GM23338 (cell line): ENCODE measurements around the gene METRNL. TPM values are rescaled to one million over a fixed set of nuclear protein-coding genes. Genes with fewer than 3 reads are reported as not detected.

Experiments used
- ATAC-seq: fragments of 200-7000 bp; cut with Tn5 transposase; 3 replicates; pipeline ENCODE4 v1.9.1; 2020
- DNase-seq: peaks from one replicate; pipeline ENCODE4 v3.0.0-alpha.2; 2015; ENCODE audit warnings: low spot score
- H2AFZ ChIP-seq: fragments of 200-600 bp; sonication (generic); 2 replicates; pipeline ENCODE4 v1.8.0; 2016; ENCODE audit warnings: antibody characterized with exemption, mild to moderate bottlenecking, moderate library complexity
- H3F3A ChIP-seq: fragments of 200-600 bp; sonication (generic); replicated peaks from 2 replicates; pipeline ENCODE4 v1.8.0; 2017; ENCODE audit warnings: antibody characterized with exemption, mixed run types, low read depth
- H3K27ac ChIP-seq: fragments of 200-600 bp; sonication (generic); 2 replicates; pipeline ENCODE4 v1.6.1; 2016; ENCODE audit warnings: low read depth
- H3K27me3 ChIP-seq: fragments of 200-600 bp; sonication (generic); 2 replicates; pipeline ENCODE4 v1.8.0; 2016; ENCODE audit warnings: mild to moderate bottlenecking, mixed run types, moderate library complexity; ENCODE audit not compliant: insufficient read depth
- H3K36me3 ChIP-seq: fragments of 200-600 bp; sonication (generic); 2 replicates; pipeline ENCODE4 v1.8.0; 2016; ENCODE audit warnings: mild to moderate bottlenecking; ENCODE audit not compliant: insufficient read depth
- H3K4me1 ChIP-seq: fragments of 200-600 bp; sonication (generic); 2 replicates; pipeline ENCODE4 v1.8.0; 2016; ENCODE audit warnings: mild to moderate bottlenecking, moderate library complexity; ENCODE audit not compliant: insufficient read depth
- H3K4me2 ChIP-seq: fragments of 200-600 bp; sonication (generic); 2 replicates; pipeline ENCODE4 v1.7.1; 2017; ENCODE audit warnings: mixed run types
- H3K4me3 ChIP-seq: fragments of 200-600 bp; sonication (generic); 2 replicates; pipeline ENCODE4 v1.6.1; 2016; ENCODE audit warnings: mixed run types
- H3K79me2 ChIP-seq: fragments of 200-600 bp; sonication (generic); replicated peaks from 2 replicates; pipeline ENCODE4 v1.8.0; 2017; ENCODE audit warnings: mild to moderate bottlenecking; ENCODE audit not compliant: insufficient read depth
- H3K9me2 ChIP-seq: fragments of 200-600 bp; sonication (generic); 2 replicates; pipeline ENCODE4 v1.8.0; 2017; ENCODE audit not compliant: insufficient read depth
- H4K20me1 ChIP-seq: fragments of 200-600 bp; sonication (generic); replicated peaks from 2 replicates; pipeline ENCODE4 v1.8.0; 2017; ENCODE audit warnings: mild to moderate bottlenecking; ENCODE audit not compliant: insufficient read depth
- H3K27ac Mint-ChIP-seq: 2 replicates; pipeline ENCODE4 v1.8.0; 2020; ENCODE audit warnings: inconsistent platforms, mild to moderate bottlenecking, moderate library complexity, mixed read lengths
- H3K27me3 Mint-ChIP-seq: 3 replicates; pipeline ENCODE4 v1.8.0; 2022; ENCODE audit warnings: low read depth, mild to moderate bottlenecking, moderate library complexity, mixed read lengths, inconsistent platforms; ENCODE audit not compliant: insufficient read depth, poor library complexity
- H3K36me3 Mint-ChIP-seq: 3 replicates; pipeline ENCODE4 v1.8.0; 2021; ENCODE audit warnings: low read depth, mild to moderate bottlenecking, inconsistent platforms, moderate library complexity, mixed read lengths
- H3K4me1 Mint-ChIP-seq: 3 replicates; pipeline ENCODE4 v1.8.0; 2020; ENCODE audit warnings: mild to moderate bottlenecking, inconsistent platforms, mixed read lengths
- H3K4me3 Mint-ChIP-seq: 3 replicates; pipeline ENCODE4 v1.8.0; 2021; ENCODE audit warnings: moderate library complexity, mild to moderate bottlenecking, inconsistent platforms, mixed read lengths
- H3K9me3 Mint-ChIP-seq: 3 replicates; pipeline ENCODE4 v1.8.0; 2020; ENCODE audit warnings: moderate library complexity, mild to moderate bottlenecking, inconsistent platforms, mixed read lengths
- CREB1 ChIP-seq: fragments of 250-450 bp; sonication (Bioruptor Pico); IDR thresholded peaks from 2 replicates; pipeline ENCODE4 v1.5.0; 2020; ENCODE audit warnings: low read depth, mild to moderate bottlenecking, moderate library complexity
- CTCF ChIP-seq, 2 experiments: fragments of 200-600 bp in 1 of 2; sonication (generic) in 1 of 2; conservative IDR thresholded peaks; 2 replicates each; pipeline versions ENCODE4 v1.5.1 to v1.6.1; 2016 to 2017; ENCODE audit warnings: antibody characterized with exemption in 2 of 2, low read depth in 2 of 2, mild to moderate bottlenecking in 2 of 2, moderate library complexity in 1 of 2
- ETS1 ChIP-seq: IDR thresholded peaks from 2 replicates; pipeline ENCODE4 v1.6.1; 2016; ENCODE audit warnings: antibody characterized with exemption
- EZH2 ChIP-seq: fragments of 200-600 bp; sonication (generic); IDR thresholded peaks from one replicate; pipeline ENCODE4 v1.8.0; 2017; ENCODE audit warnings: antibody characterized with exemption, mild to moderate bottlenecking, low read depth; ENCODE audit not compliant: unreplicated experiment
- EZH2phosphoT487 ChIP-seq: fragments of 200-600 bp; sonication (generic); IDR thresholded peaks from one replicate; pipeline ENCODE4 v1.8.1; 2018; ENCODE audit warnings: antibody characterized with exemption; ENCODE audit not compliant: unreplicated experiment
- JUNB ChIP-seq: IDR thresholded peaks from one replicate; pipeline ENCODE4 v1.6.1; 2016; ENCODE audit warnings: antibody characterized with exemption; ENCODE audit not compliant: unreplicated experiment
- NANOG ChIP-seq: IDR thresholded peaks from 2 replicates; pipeline ENCODE4 v1.6.1; 2016; ENCODE audit warnings: antibody characterized with exemption, borderline replicate concordance
- POLR2AphosphoS5 ChIP-seq: IDR thresholded peaks from 2 replicates; pipeline ENCODE4 v1.6.1; 2016; ENCODE audit warnings: antibody characterized with exemption, low read depth
- REST ChIP-seq: IDR thresholded peaks from one replicate; pipeline ENCODE4 v1.6.1; 2018; ENCODE audit warnings: antibody characterized with exemption; ENCODE audit not compliant: unreplicated experiment
- STAT1 ChIP-seq: IDR thresholded peaks from one replicate; pipeline ENCODE4 v1.6.1; 2016; ENCODE audit warnings: antibody characterized with exemption; ENCODE audit not compliant: unreplicated experiment
- ZNF114 ChIP-seq: fragments of 250-450 bp; sonication (Bioruptor Pico); IDR thresholded peaks from 2 replicates; pipeline ENCODE4 v1.5.0; 2020; ENCODE audit warnings: mild to moderate bottlenecking, moderate library complexity
- ZNF331 ChIP-seq: fragments of 250-450 bp; sonication (Bioruptor Pico); IDR thresholded peaks from 2 replicates; pipeline ENCODE4 v1.5.0; 2020; ENCODE audit warnings: low read depth, mild to moderate bottlenecking, moderate library complexity
- polyA plus RNA-seq: library from polyadenylated mRNA; unstranded; fragments of >200 nt; fragmentation: Nextera tagmentation; extraction: Ambion mirVana; gene quantifications from 2 replicates; pipeline ENCODE4 v1.2.1, GENCODE V29; 2016
- total RNA-seq: library from RNA; depleted of rRNA; stranded (reverse); fragments of >200 nt; shearing (Covaris generic); gene quantifications from 2 replicates; pipeline ENCODE4 v1.2.3, GENCODE V29; 2014

The METRNL gene
- total and polyA plus RNA-seq, 2 experiments from 2014 or later, result 12.2 to 20.2 TPM

GRCh38 chr17:83136156-83136555 is 56.7 kb downstream of the METRNL start (continued):
- TF ChIP-seq CTCF (conservative IDR thresholded peaks at IDR 0.05; ENCODE audit: low read depth in 2 of 2), result no peak

- DNase-seq (no peak), ATAC-seq (no peak)
- no peak overlapping the region for H3K27ac Mint-ChIP-seq
- H4K20me1 ChIP-seq, result no peaks in the 10 kb centered on the region
- H3K4me1 Mint-ChIP-seq, result peaks cover 3% of the 10 kb centered on the region
- H3K27me3 ChIP-seq, result no peaks in the 10 kb centered on the region
- H3K9me3 Mint-ChIP-seq, result peaks cover 4% of the 10 kb centered on the region; the same call in 2 of the 3 replicates
- no peaks in the 10 kb centered on the region for H3K4me1 ChIP-seq
- no peaks in the 10 kb centered on the region for H3F3A ChIP-seq
- no peaks in the 10 kb centered on the region for H3K36me3 Mint-ChIP-seq
- no peak overlapping the region; the same call in 1 of the 2 replicates for H2AFZ ChIP-seq
- TF ChIP-seq ZNF114 (CRISPR knock-in tag) (no peak), CTCF (conservative IDR thresholded peaks at IDR 0.05; ENCODE audit: low read depth in 2 of 2) (no peak)
- H3K4me3 ChIP-seq, result no peak overlapping the region
- H3K9me2 ChIP-seq, result no peaks in the 10 kb centered on the region
- no peak overlapping the region for H3K4me3 Mint-ChIP-seq
- H3K27ac ChIP-seq, result no peak overlapping the region
- no peaks in the 10 kb centered on the region for H3K36me3 ChIP-seq
- H3K4me2 ChIP-seq, result no peak overlapping the region
- no peaks in the 10 kb centered on the region for H3K79me2 ChIP-seq
- H3K27me3 Mint-ChIP-seq, result peaks cover 7% of the 10 kb centered on the region
Observed at GRCh38 chr17:83136931-83137330, 57.5 kb downstream of the METRNL start.

- H3K36me3 ChIP-seq, result no peaks in the 10 kb centered on the region
- H3K4me1 ChIP-seq, result no peaks in the 10 kb centered on the region
- H3K4me1 Mint-ChIP-seq, result peaks cover 3% of the 10 kb centered on the region
- ATAC-seq (no peak), DNase-seq (no peak)
- H3K4me2 ChIP-seq, result no peak overlapping the region
- H3K27ac ChIP-seq, result no peak overlapping the region
- no peak overlapping the region for H2AFZ ChIP-seq
- no peak overlapping the region for H3K4me3 ChIP-seq
- H3K36me3 Mint-ChIP-seq, result no peaks in the 10 kb centered on the region
- no peak for TF ChIP-seq ZNF114 (CRISPR knock-in tag)
- TF ChIP-seq REST, result no peak
- no peak for TF ChIP-seq NANOG
- no peak for TF ChIP-seq EZH2
- TF ChIP-seq ETS1, result no peak
- TF ChIP-seq POLR2AphosphoS5, result no peak
- no peak for TF ChIP-seq STAT1
- no peak for TF ChIP-seq CTCF (conservative IDR thresholded peaks at IDR 0.05; ENCODE audit: low read depth in 2 of 2)
- TF ChIP-seq JUNB, result no peak
- TF ChIP-seq ZNF331 (CRISPR knock-in tag), result no peak
- TF ChIP-seq CREB1, result no peak
- TF ChIP-seq EZH2phosphoT487, result no peak
- no peaks in the 10 kb centered on the region for H4K20me1 ChIP-seq
- no peak overlapping the region for H3K4me3 Mint-ChIP-seq
- no peaks in the 10 kb centered on the region for H3K79me2 ChIP-seq
- no peak overlapping the region; the same call in 1 of the 2 replicates for H3K27ac Mint-ChIP-seq
- H3K27me3 ChIP-seq, result no peaks in the 10 kb centered on the region
- H3K9me3 Mint-ChIP-seq, result peaks cover 9% of the 10 kb centered on the region
- no peaks in the 10 kb centered on the region for H3F3A ChIP-seq
- H3K9me2 ChIP-seq, result no peaks in the 10 kb centered on the region
- H3K27me3 Mint-ChIP-seq, result peaks cover 8% of the 10 kb centered on the region
Observed at GRCh38 chr17:83137523-83137922, 58.1 kb downstream of the METRNL start.
